GM23338 (cell line): ENCODE data around the gene MECP2. TPM values are rescaled to one million over a fixed set of nuclear protein-coding genes. Genes with fewer than 3 reads are reported as not detected.

Experiments
- ATAC-seq: fragments of 200-7000 bp; cut with Tn5 transposase; 3 replicates; pipeline ENCODE4 v1.9.1; 2020
- DNase-seq: peaks from one replicate; pipeline ENCODE4 v3.0.0-alpha.2; 2015; ENCODE audit warnings: low spot score
- H2AFZ ChIP-seq: fragments of 200-600 bp; sonication (generic); 2 replicates; pipeline ENCODE4 v1.8.0; 2016; ENCODE audit warnings: antibody characterized with exemption, mild to moderate bottlenecking, moderate library complexity
- H3F3A ChIP-seq: fragments of 200-600 bp; sonication (generic); replicated peaks from 2 replicates; pipeline ENCODE4 v1.8.0; 2017; ENCODE audit warnings: antibody characterized with exemption, mixed run types, low read depth
- H3K27ac ChIP-seq: fragments of 200-600 bp; sonication (generic); 2 replicates; pipeline ENCODE4 v1.6.1; 2016; ENCODE audit warnings: low read depth
- H3K27me3 ChIP-seq: fragments of 200-600 bp; sonication (generic); 2 replicates; pipeline ENCODE4 v1.8.0; 2016; ENCODE audit warnings: mild to moderate bottlenecking, mixed run types, moderate library complexity; ENCODE audit not compliant: insufficient read depth
- H3K36me3 ChIP-seq: fragments of 200-600 bp; sonication (generic); 2 replicates; pipeline ENCODE4 v1.8.0; 2016; ENCODE audit warnings: mild to moderate bottlenecking; ENCODE audit not compliant: insufficient read depth
- H3K4me1 ChIP-seq: fragments of 200-600 bp; sonication (generic); 2 replicates; pipeline ENCODE4 v1.8.0; 2016; ENCODE audit warnings: mild to moderate bottlenecking, moderate library complexity; ENCODE audit not compliant: insufficient read depth
- H3K4me2 ChIP-seq: fragments of 200-600 bp; sonication (generic); 2 replicates; pipeline ENCODE4 v1.7.1; 2017; ENCODE audit warnings: mixed run types
- H3K4me3 ChIP-seq: fragments of 200-600 bp; sonication (generic); 2 replicates; pipeline ENCODE4 v1.6.1; 2016; ENCODE audit warnings: mixed run types
- H3K79me2 ChIP-seq: fragments of 200-600 bp; sonication (generic); replicated peaks from 2 replicates; pipeline ENCODE4 v1.8.0; 2017; ENCODE audit warnings: mild to moderate bottlenecking; ENCODE audit not compliant: insufficient read depth
- H3K9me2 ChIP-seq: fragments of 200-600 bp; sonication (generic); 2 replicates; pipeline ENCODE4 v1.8.0; 2017; ENCODE audit not compliant: insufficient read depth
- H4K20me1 ChIP-seq: fragments of 200-600 bp; sonication (generic); replicated peaks from 2 replicates; pipeline ENCODE4 v1.8.0; 2017; ENCODE audit warnings: mild to moderate bottlenecking; ENCODE audit not compliant: insufficient read depth
- H3K27ac Mint-ChIP-seq: 2 replicates; pipeline ENCODE4 v1.8.0; 2020; ENCODE audit warnings: inconsistent platforms, mild to moderate bottlenecking, moderate library complexity, mixed read lengths
- H3K27me3 Mint-ChIP-seq: 3 replicates; pipeline ENCODE4 v1.8.0; 2022; ENCODE audit warnings: low read depth, mild to moderate bottlenecking, moderate library complexity, mixed read lengths, inconsistent platforms; ENCODE audit not compliant: insufficient read depth, poor library complexity
- H3K36me3 Mint-ChIP-seq: 3 replicates; pipeline ENCODE4 v1.8.0; 2021; ENCODE audit warnings: low read depth, mild to moderate bottlenecking, inconsistent platforms, moderate library complexity, mixed read lengths
- H3K4me1 Mint-ChIP-seq: 3 replicates; pipeline ENCODE4 v1.8.0; 2020; ENCODE audit warnings: mild to moderate bottlenecking, inconsistent platforms, mixed read lengths
- H3K4me3 Mint-ChIP-seq: 3 replicates; pipeline ENCODE4 v1.8.0; 2021; ENCODE audit warnings: moderate library complexity, mild to moderate bottlenecking, inconsistent platforms, mixed read lengths
- H3K9me3 Mint-ChIP-seq: 3 replicates; pipeline ENCODE4 v1.8.0; 2020; ENCODE audit warnings: moderate library complexity, mild to moderate bottlenecking, inconsistent platforms, mixed read lengths
- ETS1 ChIP-seq: IDR thresholded peaks from 2 replicates; pipeline ENCODE4 v1.6.1; 2016; ENCODE audit warnings: antibody characterized with exemption
- EZH2 ChIP-seq: fragments of 200-600 bp; sonication (generic); IDR thresholded peaks from one replicate; pipeline ENCODE4 v1.8.0; 2017; ENCODE audit warnings: antibody characterized with exemption, mild to moderate bottlenecking, low read depth; ENCODE audit not compliant: unreplicated experiment
- NANOG ChIP-seq: IDR thresholded peaks from 2 replicates; pipeline ENCODE4 v1.6.1; 2016; ENCODE audit warnings: antibody characterized with exemption, borderline replicate concordance
- POLR2AphosphoS5 ChIP-seq: IDR thresholded peaks from 2 replicates; pipeline ENCODE4 v1.6.1; 2016; ENCODE audit warnings: antibody characterized with exemption, low read depth
- REST ChIP-seq: IDR thresholded peaks from one replicate; pipeline ENCODE4 v1.6.1; 2018; ENCODE audit warnings: antibody characterized with exemption; ENCODE audit not compliant: unreplicated experiment
- STAT1 ChIP-seq: IDR thresholded peaks from one replicate; pipeline ENCODE4 v1.6.1; 2016; ENCODE audit warnings: antibody characterized with exemption; ENCODE audit not compliant: unreplicated experiment
- ZNF114 ChIP-seq: fragments of 250-450 bp; sonication (Bioruptor Pico); IDR thresholded peaks from 2 replicates; pipeline ENCODE4 v1.5.0; 2020; ENCODE audit warnings: mild to moderate bottlenecking, moderate library complexity
- ZNF331 ChIP-seq: fragments of 250-450 bp; sonication (Bioruptor Pico); IDR thresholded peaks from 2 replicates; pipeline ENCODE4 v1.5.0; 2020; ENCODE audit warnings: low read depth, mild to moderate bottlenecking, moderate library complexity
- ZNF462 ChIP-seq: fragments of 250-450 bp; sonication (Bioruptor Pico); IDR thresholded peaks from 2 replicates; pipeline ENCODE4 v1.5.0; 2020; ENCODE audit warnings: mild to moderate bottlenecking, moderate library complexity
- polyA plus RNA-seq: library from polyadenylated mRNA; unstranded; fragments of >200 nt; fragmentation: Nextera tagmentation; extraction: Ambion mirVana; gene quantifications from 2 replicates; pipeline ENCODE4 v1.2.1, GENCODE V29; 2016
- total RNA-seq: library from RNA; depleted of rRNA; stranded (reverse); fragments of >200 nt; shearing (Covaris generic); gene quantifications from 2 replicates; pipeline ENCODE4 v1.2.3, GENCODE V29; 2014

Gene MECP2
- total and polyA plus RNA-seq, 2 experiments from 2014 or later: 27.7 to 32.7 TPM

GRCh38 chrX:154072192-154072591, 25.3 kb downstream of the MECP2 start (continued):
- no peak for TF ChIP-seq ZNF462 (CRISPR knock-in tag)

- Mint-ChIP-seq H3K9me3 (no peaks in the 10 kb centered on the region), H3K27me3 (no peaks in the 10 kb centered on the region), H3K4me1 (peaks cover 7% of the 10 kb centered on the region), H3K27ac (no peak overlapping the region), H3K36me3 (no peaks in the 10 kb centered on the region), H3K4me3 (no peak overlapping the region)
- TF ChIP-seq REST: no peak
- TF ChIP-seq POLR2AphosphoS5: no peak
- no peak for TF ChIP-seq STAT1
- no peak for TF ChIP-seq EZH2
- TF ChIP-seq ZNF114 (CRISPR knock-in tag): no peak
- no peak for TF ChIP-seq ZNF331 (CRISPR knock-in tag)
- no peak for TF ChIP-seq ETS1
- no peak for TF ChIP-seq NANOG
- no peak overlapping the region for H2AFZ ChIP-seq
- H3K4me3 ChIP-seq: no peak overlapping the region
- H3K4me2 ChIP-seq: no peak overlapping the region
- peaks cover 80% of the 10 kb centered on the region for H3K79me2 ChIP-seq
- no peaks in the 10 kb centered on the region; the same call in 1 of the 2 replicates for H4K20me1 ChIP-seq
- H3K27ac ChIP-seq: no peak overlapping the region
- no peaks in the 10 kb centered on the region for H3K27me3 ChIP-seq
- ATAC-seq: no peak
- H3K9me2 ChIP-seq: no peaks in the 10 kb centered on the region
- no peaks in the 10 kb centered on the region for H3F3A ChIP-seq
- DNase-seq: no peak
- no peaks in the 10 kb centered on the region for H3K36me3 ChIP-seq
- no peaks in the 10 kb centered on the region for H3K4me1 ChIP-seq
Observed at GRCh38 chrX:154068560-154068959, 29.0 kb downstream of the MECP2 start.
